Gastrocnemius medialis (tissue), 4 donors: ENCODE measurements around the gene CPTP.

Experiments used
- CTCF ChIP-seq, 5 experiments: fragments of 450-650 bp in 3 of 5; fragments of 200-600 bp in 2 of 5; sonication (generic) in 2 of 5; IDR thresholded peaks in 4 of 5; conservative IDR thresholded peaks in 1 of 5; 1 replicate in 4 of 5; 2 replicates in 1 of 5; pipeline ENCODE4 v1.5.1; 2016 to 2019; ENCODE audit warnings: antibody characterized with exemption in 5 of 5, mild to moderate bottlenecking in 3 of 5, moderate library complexity in 3 of 5
- POLR2A ChIP-seq, 2 donors: fragments of 450-650 bp; IDR thresholded peaks; one replicate each; pipeline ENCODE4 v1.6.1; 2017; ENCODE audit warnings: antibody characterized with exemption in 2 of 2, mild to moderate bottlenecking in 2 of 2, moderate library complexity in 2 of 2

DNA sequence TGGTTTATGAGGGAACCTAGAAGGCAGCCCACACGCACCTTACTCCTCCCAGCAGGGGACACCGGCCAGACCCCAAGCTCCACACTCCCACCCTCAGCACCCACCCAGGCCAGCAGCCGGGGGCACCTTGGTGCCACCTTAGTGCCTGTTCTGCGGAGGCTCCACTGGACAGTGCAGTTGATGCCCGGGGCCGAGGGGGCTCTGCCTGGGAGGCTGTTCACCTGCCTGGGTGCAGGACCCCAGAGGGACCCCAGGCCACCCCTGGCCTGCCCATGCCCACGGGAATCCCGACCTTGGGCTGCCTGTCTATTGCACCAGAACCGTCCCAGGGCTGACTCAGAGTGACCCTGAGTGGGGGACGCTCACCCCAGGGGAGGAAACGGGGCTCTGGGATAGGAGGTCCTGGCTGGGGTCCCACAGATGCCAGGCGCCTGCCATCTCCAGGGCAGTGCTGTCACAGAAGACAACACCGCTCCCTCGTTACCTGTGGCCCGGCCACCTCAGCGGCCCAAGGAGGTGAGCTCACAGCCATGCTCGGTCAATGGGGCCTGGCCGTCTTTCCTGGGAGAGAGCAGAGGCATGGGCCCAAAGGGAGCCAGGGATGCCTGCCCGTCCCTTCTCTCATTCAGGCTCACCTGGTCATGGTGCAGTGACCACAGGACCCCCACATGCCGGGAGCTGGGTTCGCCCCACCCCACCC, 43.7 kb upstream of the CPTP start:
- no peak for TF ChIP-seq POLR2A (IDR thresholded peaks at IDR 0.05)
- no peak for TF ChIP-seq CTCF (IDR thresholded peaks at IDR 0.05 in 4 of 5, conservative IDR thresholded peaks at IDR 0.05 in 1 of 5)
